ENCODE results near the gene NFASC.

NFASC gene

DNA sequence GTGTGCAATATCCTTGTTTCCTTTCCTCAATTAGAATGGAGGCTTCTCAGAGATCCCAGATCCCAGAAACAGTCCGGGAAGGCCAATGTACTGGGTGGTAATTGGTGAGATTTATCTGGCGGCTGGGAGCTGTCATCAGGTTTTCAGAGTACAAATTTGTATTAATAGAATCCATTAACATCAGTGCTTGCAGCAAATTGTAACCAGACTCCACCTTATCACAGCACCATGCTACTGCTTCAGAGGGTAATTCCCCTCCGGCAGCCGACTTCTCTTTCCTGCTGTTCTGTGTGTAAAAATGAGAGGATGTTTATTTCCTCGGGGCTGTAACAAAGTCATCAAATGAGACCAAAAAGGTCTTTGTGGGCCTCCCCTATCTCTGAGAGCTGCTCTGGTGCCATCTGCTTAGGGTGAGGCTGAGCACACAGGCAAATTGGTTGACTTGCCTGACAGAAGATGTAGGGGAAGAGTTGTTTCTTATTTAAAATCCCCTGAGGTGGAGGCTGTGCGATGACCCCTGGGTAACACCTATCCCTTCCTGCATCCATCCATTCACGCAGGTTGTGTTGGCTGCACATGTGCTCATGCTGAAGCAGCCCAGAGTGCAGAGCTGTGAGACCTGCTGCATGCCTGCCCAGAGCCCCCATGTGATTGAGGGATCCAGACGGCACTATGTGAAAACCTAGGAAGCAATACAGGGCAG lies 19.2 kb downstream of the NFASC start:
- DNase-seq (ENCODE audit: low spot score): no peak

DNA sequence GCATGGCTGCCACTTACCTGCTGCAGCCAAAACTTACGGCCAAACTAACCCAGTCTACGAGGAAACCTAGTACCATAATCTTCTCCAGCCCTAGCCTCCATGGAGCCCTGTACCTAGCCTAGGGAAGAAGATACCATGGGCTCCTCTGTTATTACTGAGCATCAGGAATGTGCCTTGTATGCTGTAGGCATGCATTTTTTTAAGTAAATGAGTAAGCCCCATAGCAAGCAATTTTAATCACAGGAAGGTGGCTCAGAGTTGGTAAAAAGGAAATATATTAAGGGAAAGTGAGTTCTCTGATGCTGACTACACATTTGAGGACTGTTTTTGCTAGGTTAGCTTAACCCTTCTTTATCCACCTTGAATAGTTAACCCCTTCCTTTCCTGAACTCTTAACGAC lies 21.2 kb downstream of the NFASC start:
- DNase-seq (ENCODE audit: low spot score): peak; percentile 58

DNA sequence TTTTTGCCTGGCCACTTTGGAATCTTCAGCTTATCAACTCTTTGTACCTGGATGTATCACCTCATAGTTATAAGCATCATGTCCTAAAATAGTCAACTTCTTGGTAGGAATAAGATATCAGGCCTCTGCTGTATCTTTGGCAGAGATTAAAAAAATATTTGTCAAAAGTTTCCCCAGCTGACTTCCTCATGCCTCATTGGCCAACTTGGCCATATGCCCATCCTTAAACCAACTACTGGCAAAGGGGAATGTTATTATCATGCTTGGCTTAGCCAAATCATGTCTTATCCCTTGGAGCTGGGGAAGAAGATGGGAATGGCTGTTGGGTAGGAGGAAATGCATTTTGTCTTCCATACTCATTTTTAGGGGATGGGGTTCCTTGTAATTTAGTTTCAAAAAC lies 23.4 kb downstream of the NFASC start:
- peak; percentile 53 for DNase-seq (ENCODE audit: low spot score)

- DNase-seq (ENCODE audit: low spot score): peak; percentile 37
These were observed 23.9 kb downstream of the NFASC start for GRCh38 chr1:204894606-204895005.

DNA sequence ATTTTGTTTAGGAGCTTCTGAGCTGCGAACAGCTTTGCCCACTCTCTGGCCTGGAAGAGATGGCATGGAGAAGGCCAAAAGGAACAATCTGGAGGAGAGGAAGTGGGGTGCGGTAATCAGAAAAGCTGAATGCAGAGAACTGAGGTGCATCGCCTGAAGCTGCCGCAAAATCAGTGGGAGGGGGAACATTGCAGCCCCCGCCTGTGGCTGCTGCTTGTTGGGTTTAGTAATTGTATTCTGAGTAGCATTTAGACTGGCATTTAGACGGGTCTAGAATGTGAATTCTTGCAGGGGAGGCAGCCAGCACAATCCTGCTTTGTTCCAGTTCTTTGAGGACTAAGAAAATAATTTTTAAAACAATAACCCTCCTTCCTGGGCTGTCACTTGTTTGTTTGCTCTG lies 25.4 kb downstream of the NFASC start:
- no peak for DNase-seq (ENCODE audit: low spot score)

GRCh38 chr1:204896787-204897469 lies 26.3 kb downstream of the NFASC start:
- no peak for DNase-seq (ENCODE audit: low spot score)

DNA sequence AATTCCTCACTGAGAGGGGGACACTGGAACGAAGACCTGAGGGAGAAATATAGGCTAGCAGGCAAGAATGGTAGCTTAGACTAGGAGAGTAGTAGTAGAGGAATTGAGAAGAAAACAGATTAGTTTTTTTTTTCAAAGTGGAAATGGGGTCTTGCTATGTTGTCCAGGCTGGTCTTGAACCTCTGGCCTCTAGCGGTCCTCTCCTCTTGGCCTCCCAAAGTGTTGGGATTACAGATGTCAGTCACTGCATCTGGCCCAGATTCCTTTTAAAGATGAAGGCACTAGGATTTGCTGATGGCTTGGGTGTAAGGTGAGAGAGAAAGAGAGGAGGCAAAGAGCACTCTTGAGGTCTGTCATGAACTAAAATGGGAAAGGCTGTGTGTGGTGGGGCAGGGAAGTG lies 30.1 kb downstream of the NFASC start:
- DNase-seq (ENCODE audit: low spot score): no peak

GRCh38 chr1:204902671-204903070 lies 32.0 kb downstream of the NFASC start:
- DNase-seq (ENCODE audit: low spot score): no peak

DNA sequence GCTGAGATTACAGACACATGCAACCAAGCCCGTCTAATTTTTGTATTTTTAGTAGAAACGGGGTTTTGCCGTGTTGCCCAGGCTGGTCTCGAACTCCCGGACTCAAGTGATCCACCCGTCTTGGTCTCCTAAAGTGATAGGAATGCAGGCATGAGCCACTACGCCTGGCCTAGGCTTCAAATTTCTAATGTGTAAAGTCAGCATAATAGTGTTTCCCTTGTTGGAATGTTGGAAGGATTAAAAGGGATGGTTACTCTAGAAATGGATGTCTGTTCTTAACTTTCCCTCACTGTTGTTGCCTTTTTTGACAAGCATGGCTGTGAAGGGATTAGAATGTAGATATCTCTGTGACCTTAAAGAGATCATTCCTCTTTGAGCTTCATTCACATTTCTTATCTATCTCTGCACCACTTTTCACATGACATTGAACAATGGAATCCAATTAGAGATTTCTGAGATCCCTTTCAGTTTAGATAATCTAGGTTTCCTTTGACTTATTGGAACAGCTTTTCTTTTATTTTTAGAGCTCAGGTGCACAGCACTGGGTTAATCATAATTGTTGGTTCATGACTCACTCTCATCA lies 33.7 kb downstream of the NFASC start:
- DNase-seq (ENCODE audit: low spot score): peak; percentile 7

DNA sequence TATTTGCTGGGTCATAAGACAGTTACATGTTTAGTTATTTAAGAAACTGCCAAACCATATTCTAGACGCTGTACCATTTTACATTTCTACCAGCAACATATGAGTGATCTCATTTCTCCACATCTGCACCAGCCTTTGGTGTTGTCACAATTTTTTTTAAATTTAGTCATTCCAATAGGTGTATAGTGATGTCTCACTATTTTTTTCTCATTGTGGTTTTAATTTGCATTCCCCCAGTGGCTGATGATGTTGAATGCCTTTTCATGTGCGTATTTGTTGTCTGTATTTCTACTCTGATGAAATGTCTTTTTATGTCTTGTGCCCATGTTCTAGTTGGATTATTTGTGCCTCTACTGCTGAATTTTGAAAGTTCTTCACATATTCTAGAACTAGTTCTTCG lies 38.4 kb downstream of the NFASC start:
- no peak for DNase-seq (ENCODE audit: low spot score)

GRCh38 chr1:204915861-204916495 lies 45.3 kb downstream of the NFASC start:
- peak; percentile 66 for DNase-seq (ENCODE audit: low spot score)

GRCh38 chr1:204917802-204918201 lies 47.1 kb downstream of the NFASC start:
- DNase-seq (ENCODE audit: low spot score): no peak

GRCh38 chr1:204920511-204920910 lies 49.8 kb downstream of the NFASC start:
- no peak for DNase-seq (ENCODE audit: low spot score)

GRCh38 chr1:204920967-204921366 lies 50.3 kb downstream of the NFASC start:
- no peak for DNase-seq (ENCODE audit: low spot score)

DNA sequence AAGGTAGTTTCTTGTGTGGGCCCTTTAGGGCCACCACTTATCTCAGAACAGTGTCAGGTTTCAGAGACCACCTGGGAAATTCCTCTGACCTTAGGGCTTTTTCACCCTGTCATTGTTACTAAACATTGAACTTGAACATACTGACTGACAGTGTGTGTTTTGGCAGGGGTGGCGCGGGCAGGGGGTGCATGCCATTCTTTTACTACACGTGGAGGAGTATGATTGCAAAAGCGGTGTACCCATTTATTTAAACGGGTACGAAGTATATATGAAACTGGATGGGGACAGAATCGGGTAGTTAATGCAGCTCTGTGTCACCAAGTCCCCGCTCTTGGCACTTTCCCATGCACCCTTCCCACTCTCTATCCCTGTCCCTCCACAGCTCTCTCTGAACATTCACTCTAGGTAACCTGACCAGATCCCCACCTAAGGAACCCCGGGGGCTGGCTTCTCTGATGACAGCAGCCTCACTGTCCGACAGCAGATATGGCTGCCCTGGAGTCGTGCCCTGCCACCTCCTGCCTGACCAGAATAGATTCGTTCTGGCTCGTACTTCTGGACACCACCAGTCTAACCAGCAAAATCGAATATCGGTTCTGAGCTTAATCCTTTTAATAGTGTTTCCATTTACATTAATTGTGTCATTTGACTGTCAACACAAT lies 51.3 kb downstream of the NFASC start:
- no peak for DNase-seq (ENCODE audit: low spot score)

DNA sequence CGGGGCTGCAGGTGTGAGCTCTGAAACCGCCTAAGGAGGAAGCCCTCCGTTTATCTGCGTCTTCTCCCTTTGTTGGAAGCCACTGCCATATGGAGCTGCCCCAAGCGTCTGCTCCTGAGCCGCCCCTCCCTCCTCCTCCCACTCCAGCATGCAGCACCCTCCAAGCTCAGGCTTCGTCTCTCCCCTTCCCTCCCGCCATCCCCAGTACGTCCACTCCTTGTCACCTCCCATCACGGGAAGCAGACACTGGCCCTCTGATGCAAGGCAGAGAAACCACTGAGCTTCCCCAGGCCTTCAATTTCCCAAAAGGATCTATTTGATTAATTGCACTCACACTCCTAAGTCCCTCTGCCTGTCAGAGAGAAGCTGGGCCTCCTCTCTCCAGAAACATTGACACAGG lies 52.5 kb downstream of the NFASC start:
- no peak for DNase-seq (ENCODE audit: low spot score)

GRCh38 chr1:204923626-204924012 lies 53.0 kb downstream of the NFASC start:
- no peak for DNase-seq (ENCODE audit: low spot score)

- DNase-seq (ENCODE audit: low spot score): peak; percentile 73
These were observed 53.5 kb downstream of the NFASC start for GRCh38 chr1:204924013-204924759.

- DNase-seq (ENCODE audit: low spot score): no peak
These were observed 55.0 kb downstream of the NFASC start for GRCh38 chr1:204925701-204926100.

DNA sequence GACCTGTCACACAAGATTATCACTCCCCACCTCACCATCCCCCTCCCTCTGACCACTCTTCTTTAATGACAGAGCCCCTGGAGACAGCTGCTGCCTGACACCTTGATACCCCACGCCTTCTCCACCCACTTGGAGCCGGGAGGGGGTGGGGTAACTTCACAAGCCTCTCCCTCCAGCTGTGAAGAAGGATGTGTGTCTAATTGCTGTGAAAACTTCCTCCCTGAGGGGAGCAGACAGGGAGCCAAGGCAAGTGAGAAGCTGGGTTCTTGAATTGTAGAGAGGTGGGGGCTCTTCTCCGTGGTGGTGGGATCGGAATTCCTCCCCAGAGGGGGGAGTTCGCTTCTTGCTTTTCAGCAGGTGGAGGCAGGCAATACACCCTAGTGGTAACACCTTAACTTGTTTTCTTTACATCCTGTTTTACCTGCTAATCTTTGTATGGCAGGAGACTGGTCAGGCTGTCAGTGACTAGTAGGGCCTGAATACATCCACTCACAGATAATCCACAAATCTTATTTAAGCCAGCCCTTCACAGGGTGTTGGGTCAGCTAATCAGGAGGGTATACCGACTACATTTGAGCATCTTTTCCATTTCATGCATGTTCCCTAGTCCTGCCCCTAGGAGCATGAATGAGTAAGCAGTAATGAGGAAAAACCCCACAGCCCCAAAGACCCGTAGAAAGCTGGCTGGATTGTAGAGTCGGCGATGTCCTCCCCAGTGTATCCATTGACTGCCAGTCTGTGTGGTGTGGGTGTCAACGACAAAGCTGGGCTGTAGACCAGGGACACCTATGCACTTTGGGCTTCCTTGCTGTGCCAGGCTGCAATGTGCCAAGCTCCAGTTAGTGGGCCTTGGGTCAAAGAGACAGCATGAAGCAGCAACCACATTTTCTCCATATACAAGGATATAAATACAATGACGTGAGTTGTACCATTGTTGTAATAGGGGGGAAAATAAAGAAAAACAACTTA lies 57.3 kb downstream of the NFASC start:
- no peak for DNase-seq (ENCODE audit: low spot score)

Data from kidney tubule cell (primary cell).